ENCODE results near the gene RBM20. TPM values are rescaled to one million over a fixed set of nuclear protein-coding genes. Genes with fewer than 3 reads are reported as not detected.

RBM20 gene
- total RNA-seq, 1 experiment from 2014 or later = 0.10 TPM

- peak overlapping the region; percentile 75 for H3K27ac ChIP-seq (ENCODE audit: low read length)
- peak overlapping the region; percentile 29 to 43 for H3K4me3 ChIP-seq (ENCODE audit: low read depth in 2 of 2, low read length in 2 of 2)
- H3K27me3 ChIP-seq (ENCODE audit: control insufficient read depth, insufficient read depth, low read length) = no peaks in the 10 kb centered on the region
- ATAC-seq (peak; percentile 93), DNase-seq (ENCODE audit: low read depth, low spot score) (no peak)
- H3K36me3 ChIP-seq (ENCODE audit: control insufficient read depth, insufficient read depth, low read length) = no peaks in the 10 kb centered on the region
- BruUV-seq (replicated peaks) = no TSS peak
- no peaks in the 10 kb centered on the region for H3K9me3 ChIP-seq (ENCODE audit: control insufficient read depth, insufficient read depth, low read depth, low read length)
- ChIA-PET POLR2A (interaction anchor here (1.5 kb wide), 1 partner anchor 12 kb away, joined by 17 read pairs; the partner anchor contains the start of gene PDCD4), CTCF (no interaction called here)
- TF ChIP-seq CTCF (IDR thresholded peaks at IDR 0.05) = no peak
- no peak for TF ChIP-seq POLR2AphosphoS5 (IDR thresholded peaks at IDR 0.05; ENCODE audit: low read depth, low read length)
- no peak for TF ChIP-seq REST (IDR thresholded peaks at IDR 0.05; ENCODE audit: insufficient read depth in 1 of 2, low read depth in 2 of 2, low read length in 1 of 2)
- TF ChIP-seq TCF7L2 (IDR thresholded peaks at IDR 0.05; ENCODE audit: low read depth, low read length) = no peak
- no peak for TF ChIP-seq SIN3A (IDR thresholded peaks at IDR 0.05; ENCODE audit: borderline replicate concordance, insufficient read depth, low read depth, low read length)
- H3K4me1 ChIP-seq (ENCODE audit: control insufficient read depth, insufficient read depth, low read length) = peaks cover 11% of the 10 kb centered on the region; the same call in 1 of the 2 replicates
- in situ Hi-C loops (cut with HindIII; ENCODE audit: low pct_unique_long_range_greater_than_20kb, low sequenced_read_pairs) (no loop called here), intact Hi-C loops (cut with micrococcal nuclease; ENCODE audit: unreplicated experiment) (no loop called here)
These were observed 239.8 kb downstream of the RBM20 start for GRCh38 chr10:110883924-110884323.

- peak overlapping the region; percentile 37 for H3K27ac ChIP-seq (ENCODE audit: low read length)
- peaks cover 11% of the 10 kb centered on the region; the same call in 1 of the 2 replicates for H3K4me1 ChIP-seq (ENCODE audit: control insufficient read depth, insufficient read depth, low read length)
- no peaks in the 10 kb centered on the region for H3K36me3 ChIP-seq (ENCODE audit: control insufficient read depth, insufficient read depth, low read length)
- no peaks in the 10 kb centered on the region for H3K27me3 ChIP-seq (ENCODE audit: control insufficient read depth, insufficient read depth, low read length)
- intact Hi-C loops (cut with micrococcal nuclease; ENCODE audit: unreplicated experiment) (no loop called here), in situ Hi-C loops (cut with HindIII; ENCODE audit: low pct_unique_long_range_greater_than_20kb, low sequenced_read_pairs) (no loop called here)
- no peak overlapping the region for H3K4me3 ChIP-seq (ENCODE audit: low read depth in 2 of 2, low read length in 2 of 2)
- no TSS peak for BruUV-seq (replicated peaks)
- ChIA-PET CTCF (interaction anchor here (1.0 kb wide), 1 partner anchor 15 kb away, joined by 4 read pairs; the partner anchor contains the start of gene PDCD4), POLR2A (no interaction called here)
- DNase-seq (ENCODE audit: low read depth, low spot score) (no peak), ATAC-seq (peak; percentile 32; the same call in 1 of the 2 replicates)
- no peaks in the 10 kb centered on the region for H3K9me3 ChIP-seq (ENCODE audit: control insufficient read depth, insufficient read depth, low read depth, low read length)
- TF ChIP-seq POLR2AphosphoS5 (IDR thresholded peaks at IDR 0.05; ENCODE audit: low read depth, low read length) = no peak
- no peak for TF ChIP-seq SIN3A (IDR thresholded peaks at IDR 0.05; ENCODE audit: borderline replicate concordance, insufficient read depth, low read depth, low read length)
- no peak for TF ChIP-seq TCF7L2 (IDR thresholded peaks at IDR 0.05; ENCODE audit: low read depth, low read length)
- no peak for TF ChIP-seq REST (IDR thresholded peaks at IDR 0.05; ENCODE audit: insufficient read depth in 1 of 2, low read depth in 2 of 2, low read length in 1 of 2)
These were observed 242.0 kb downstream of the RBM20 start for GRCh38 chr10:110885932-110886674.

Measured in Panc1 (cell line).